HepG2 (cell line): Measurements from ENCODE around the gene SPAAR. TPM values are rescaled to one million over a fixed set of nuclear protein-coding genes. Genes with fewer than 3 reads are reported as not detected.

Experiments
- ATAC-seq: fragments of 200-7000 bp; cut with Tn5 transposase; 3 replicates; pipeline ENCODE4 v1.9.1; 2020; ENCODE audit warnings: mild to moderate bottlenecking, moderate library complexity
- BruUV-seq: library from RNA; stranded (reverse); fragments of 400-500 nt; replicated peaks from 2 replicates; lab custom pipeline; 2021; lab: Mats Ljungman, UMichigan
- CTCF ChIA-PET: fragments of 300-600 bp; formaldehyde crosslinking; extraction: SDS; loops from one replicate; lab custom pipeline; 2021; ENCODE audit warnings: low total read pairs, inconsistent platforms, low intra/inter-chr PET ratio; lab: Yijun Ruan, JAX
- POLR2A ChIA-PET: fragments of 350-600 bp; sonication (Branson Sonifier 250); formaldehyde crosslinking; loops from one replicate; lab custom pipeline; 2020; ENCODE audit warnings: antibody characterized with exemption, inconsistent platforms; lab: Yijun Ruan, JAX
- DNase-seq: peaks from one replicate; pipeline ENCODE4 v3.0.0-alpha.2; 2015; ENCODE audit warnings: low spot score
- FAIRE-seq: peaks from 3 replicates; lab custom pipeline; 2011; peaks lifted over from hg19 to GRCh38; lab: Jason Lieb, UNC
- H2AFZ ChIP-seq: one replicate; pipeline ENCODE4 v1.6.1; 2011; ENCODE audit warnings: low read length, inconsistent platforms
- H3K27ac ChIP-seq: fragments of 300-600 bp; 3 replicates; pipeline ENCODE4 v1.8.0; 2011; ENCODE audit warnings: mixed run types, mild to moderate bottlenecking, mixed read lengths, low read length, inconsistent platforms; ENCODE audit not compliant: insufficient read depth; ENCODE audit errors: extremely low read length
- H3K27me3 ChIP-seq, 2 experiments: fragments of 200-600 bp in 1 of 2; 2 replicates in 1 of 2; 3 replicates in 1 of 2; pipeline versions ENCODE4 v1.6.0 to v1.8.0; 2011; ENCODE audit warnings: low read length in 2 of 2, mild to moderate bottlenecking in 2 of 2, moderate library complexity in 2 of 2, inconsistent platforms in 1 of 2; ENCODE audit not compliant: insufficient read depth in 2 of 2, control insufficient read depth in 1 of 2
- H3K36me3 ChIP-seq, 2 experiments: fragments of 200-600 bp in 1 of 2; replicated peaks in 1 of 2; 2 replicates in 1 of 2; 3 replicates in 1 of 2; pipeline versions ENCODE4 v1.5.1 to v1.8.0; 2011; ENCODE audit warnings: low read length in 2 of 2, inconsistent platforms in 1 of 2; ENCODE audit not compliant: insufficient read depth in 2 of 2, control insufficient read depth in 1 of 2
- H3K4me1 ChIP-seq: 2 replicates; pipeline ENCODE4 v1.5.1; 2012; ENCODE audit warnings: low read length, inconsistent platforms; ENCODE audit not compliant: insufficient read depth
- H3K4me2 ChIP-seq: 2 replicates; pipeline ENCODE4 v1.6.0; 2011; ENCODE audit warnings: low read depth, low read length, inconsistent platforms
- H3K4me3 ChIP-seq, 3 experiments: fragments of 200-600 bp in 1 of 3; sonication (generic), shearing (Covaris generic) in 1 of 3; replicated peaks in 1 of 3; 2 replicates each; pipeline ENCODE4 v1.5.1; 2011 to 2016; ENCODE audit warnings: low read length in 3 of 3, inconsistent platforms in 2 of 3, low read depth in 2 of 3, mild to moderate bottlenecking in 2 of 3, control low read depth in 1 of 3, mixed read lengths in 1 of 3; ENCODE audit not compliant: insufficient read depth in 1 of 3
- H3K79me2 ChIP-seq: one replicate; pipeline ENCODE4 v1.6.1; 2011; ENCODE audit warnings: low read length, inconsistent platforms; ENCODE audit not compliant: insufficient read depth
- H3K9ac ChIP-seq: 2 replicates; pipeline ENCODE4 v1.6.0; 2011; ENCODE audit warnings: mild to moderate bottlenecking, low read depth, low read length, inconsistent platforms; ENCODE audit not compliant: insufficient read depth
- H3K9me3 ChIP-seq: 2 replicates; pipeline ENCODE4 v1.5.1; 2012; ENCODE audit warnings: mild to moderate bottlenecking, low read length
- H4K20me1 ChIP-seq: 2 replicates; pipeline ENCODE4 v1.6.0; 2011; ENCODE audit warnings: inconsistent platforms, mild to moderate bottlenecking, low read length, moderate library complexity; ENCODE audit not compliant: insufficient read depth
- ERF ChIP-seq: IDR thresholded peaks from 2 replicates; pipeline ENCODE4 v1.6.1; 2018; ENCODE audit warnings: missing biosample characterization, missing genetic modification reagents
- FOXA3 ChIP-seq: IDR thresholded peaks from 2 replicates; pipeline ENCODE4 v1.6.1; 2016; ENCODE audit warnings: missing genetic modification reagents, missing compliant biosample characterization
- GTF2F1 ChIP-seq: fragments of 150-350 bp; IDR thresholded peaks from 2 replicates; pipeline ENCODE4 v1.6.1; 2014; ENCODE audit warnings: low read length
- JUNB ChIP-seq: sonication (generic); formaldehyde crosslinking; IDR thresholded peaks from 2 replicates; pipeline ENCODE4 v1.8.0; 2022; ENCODE audit warnings: missing genetic modification reagents, mild to moderate bottlenecking, borderline replicate concordance
- ONECUT2 ChIP-seq: sonication (generic); formaldehyde crosslinking; IDR thresholded peaks from 2 replicates; pipeline ENCODE4 v1.4.0; 2020; ENCODE audit warnings: missing genetic modification reagents
- POLR2AphosphoS5 ChIP-seq: IDR thresholded peaks from 2 replicates; pipeline ENCODE4 v1.6.1; 2012; ENCODE audit warnings: low read depth, low read length
- PRPF4 ChIP-seq: fragments of 200-400 bp; formaldehyde crosslinking; IDR thresholded peaks from 2 replicates; pipeline ENCODE4 v1.6.1; 2016; ENCODE audit warnings: low read length, low read depth; ENCODE audit not compliant: poor library complexity, severe bottlenecking
- SALL2 ChIP-seq: sonication (generic); formaldehyde crosslinking; IDR thresholded peaks from 2 replicates; pipeline ENCODE4 v1.8.1; 2023; ENCODE audit warnings: mild to moderate bottlenecking, missing genetic modification reagents, inconsistent platforms
- ZBTB21 ChIP-seq: sonication (generic); formaldehyde crosslinking; IDR thresholded peaks from 2 replicates; pipeline ENCODE4 v1.4.0; 2020; ENCODE audit warnings: missing genetic modification reagents
- ZFP36L1 ChIP-seq: sonication (generic); formaldehyde crosslinking; IDR thresholded peaks from 2 replicates; pipeline ENCODE4 v1.8.0; 2022; ENCODE audit warnings: mild to moderate bottlenecking, missing genetic modification reagents, moderate library complexity
- WGBS: methylation state at CpG from one replicate; pipeline ENCODE4 v1.1.6; 2017; ENCODE audit warnings: low lambda C conversion rate; 5-methylcytosine and 5-hydroxymethylcytosine counted together
- in situ Hi-C: cut with HindIII; loops from 2 replicates; pipeline ENCODE4 v1.10.0; 2017; ENCODE audit warnings: low pct_unique_long_range_greater_than_20kb; ENCODE audit not compliant: extremely low pct_ligation_motif_present
- intact Hi-C: fragments of 100-400 bp; cut with micrococcal nuclease; formaldehyde crosslinking; loops from one replicate; pipeline ENCODE4 v1.10.0; 2022; ENCODE audit not compliant: unreplicated experiment
- polyA plus RNA-seq, 8 experiments: library from polyadenylated mRNA; depleted of rRNA in 3 of 8; stranded (reverse) in 7 of 8; unstranded in 1 of 8; fragments of >200 nt; fragmentation: Illumina TruSeq in 4 of 8; extraction: Trizol in 4 of 8; gene quantifications; 2 replicates each; pipeline versions ENCODE4 v1.2.1 to v1.2.3, GENCODE V29; 2011 to 2016; ENCODE audit warnings: low read depth in 4 of 8, missing spikeins in 1 of 8, mixed read lengths in 1 of 8; ENCODE audit not compliant: insufficient read depth in 1 of 8
- total RNA-seq, 5 experiments: library from RNA; depleted of rRNA; stranded (reverse); fragments of >200 nt; fragmentation: Illumina TruSeq; extraction: Trizol; gene quantifications; 2 replicates each; pipeline ENCODE4 v1.2.3, GENCODE V29; 2016; ENCODE audit warnings: low read depth in 1 of 5
- TF ChIP-seq, protein P1 (sequence below): sonication (generic); formaldehyde crosslinking; IDR thresholded peaks from 2 replicates; pipeline ENCODE4 v1.5.0; 2020; ENCODE audit warnings: mild to moderate bottlenecking, missing genetic modification reagents
- TF ChIP-seq, protein P2 (sequence below): sonication (generic); formaldehyde crosslinking; IDR thresholded peaks from 2 replicates; pipeline ENCODE4 v1.8.1; 2023; ENCODE audit warnings: missing genetic modification reagents, inconsistent platforms, borderline replicate concordance
- TF ChIP-seq, protein P3 (sequence below): IDR thresholded peaks from 2 replicates; pipeline ENCODE4 v1.6.1; 2016; ENCODE audit warnings: low read depth, control low read depth
- TF ChIP-seq, protein P4 (sequence below): IDR thresholded peaks from 2 replicates; pipeline ENCODE4 v1.6.1; 2016

Gene SPAAR
- total and polyA plus RNA-seq, 2 of the 13 experiments (the other 11 are each of a cell fraction or from before 2014, with no cell fraction given): 0.07 TPM; not detected in 1

DNA sequence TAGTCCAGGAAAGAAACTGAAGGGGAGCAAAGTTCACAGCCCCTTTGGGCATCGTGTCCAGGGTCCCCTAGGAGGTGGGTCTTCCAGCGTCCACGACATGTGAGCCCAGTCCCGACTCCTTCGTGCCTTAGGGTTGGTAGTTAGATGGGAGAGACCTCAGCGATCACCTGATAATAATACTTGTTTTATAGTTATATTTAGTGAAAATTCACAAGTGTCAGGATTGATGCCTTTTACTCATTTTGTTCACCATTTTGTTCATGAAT lies 20.1 kb downstream of the SPAAR start:
- no peak overlapping the region for H3K27ac ChIP-seq
- H3K9ac ChIP-seq: no peak overlapping the region
- TF ChIP-seq, protein P1, sequence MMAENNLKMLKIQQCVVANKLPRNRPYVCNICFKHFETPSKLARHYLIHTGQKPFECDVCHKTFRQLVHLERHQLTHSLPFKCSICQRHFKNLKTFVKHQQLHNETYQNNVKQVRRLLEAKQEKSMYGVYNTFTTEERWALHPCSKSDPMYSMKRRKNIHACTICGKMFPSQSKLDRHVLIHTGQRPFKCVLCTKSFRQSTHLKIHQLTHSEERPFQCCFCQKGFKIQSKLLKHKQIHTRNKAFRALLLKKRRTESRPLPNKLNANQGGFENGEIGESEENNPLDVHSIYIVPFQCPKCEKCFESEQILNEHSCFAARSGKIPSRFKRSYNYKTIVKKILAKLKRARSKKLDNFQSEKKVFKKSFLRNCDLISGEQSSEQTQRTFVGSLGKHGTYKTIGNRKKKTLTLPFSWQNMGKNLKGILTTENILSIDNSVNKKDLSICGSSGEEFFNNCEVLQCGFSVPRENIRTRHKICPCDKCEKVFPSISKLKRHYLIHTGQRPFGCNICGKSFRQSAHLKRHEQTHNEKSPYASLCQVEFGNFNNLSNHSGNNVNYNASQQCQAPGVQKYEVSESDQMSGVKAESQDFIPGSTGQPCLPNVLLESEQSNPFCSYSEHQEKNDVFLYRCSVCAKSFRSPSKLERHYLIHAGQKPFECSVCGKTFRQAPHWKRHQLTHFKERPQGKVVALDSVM: no peak
- TF ChIP-seq FOXA3 (CRISPR knock-in tag) (no peak), POLR2AphosphoS5 (no peak), SALL2 (CRISPR knock-in tag) (no peak), GTF2F1 (no peak), ZFP36L1 (CRISPR knock-in tag) (no peak), JUNB (CRISPR knock-in tag) (no peak), PRPF4 (no peak), ZBTB21 (CRISPR knock-in tag) (no peak), ERF (CRISPR knock-in tag) (no peak), ONECUT2 (CRISPR knock-in tag) (no peak)
- TF ChIP-seq, protein P2, sequence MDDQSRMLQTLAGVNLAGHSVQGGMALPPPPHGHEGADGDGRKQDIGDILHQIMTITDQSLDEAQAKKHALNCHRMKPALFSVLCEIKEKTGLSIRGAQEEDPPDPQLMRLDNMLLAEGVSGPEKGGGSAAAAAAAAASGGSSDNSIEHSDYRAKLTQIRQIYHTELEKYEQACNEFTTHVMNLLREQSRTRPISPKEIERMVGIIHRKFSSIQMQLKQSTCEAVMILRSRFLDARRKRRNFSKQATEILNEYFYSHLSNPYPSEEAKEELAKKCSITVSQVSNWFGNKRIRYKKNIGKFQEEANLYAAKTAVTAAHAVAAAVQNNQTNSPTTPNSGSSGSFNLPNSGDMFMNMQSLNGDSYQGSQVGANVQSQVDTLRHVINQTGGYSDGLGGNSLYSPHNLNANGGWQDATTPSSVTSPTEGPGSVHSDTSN (CRISPR knock-in tag): no peak
- TF ChIP-seq, protein P3, sequence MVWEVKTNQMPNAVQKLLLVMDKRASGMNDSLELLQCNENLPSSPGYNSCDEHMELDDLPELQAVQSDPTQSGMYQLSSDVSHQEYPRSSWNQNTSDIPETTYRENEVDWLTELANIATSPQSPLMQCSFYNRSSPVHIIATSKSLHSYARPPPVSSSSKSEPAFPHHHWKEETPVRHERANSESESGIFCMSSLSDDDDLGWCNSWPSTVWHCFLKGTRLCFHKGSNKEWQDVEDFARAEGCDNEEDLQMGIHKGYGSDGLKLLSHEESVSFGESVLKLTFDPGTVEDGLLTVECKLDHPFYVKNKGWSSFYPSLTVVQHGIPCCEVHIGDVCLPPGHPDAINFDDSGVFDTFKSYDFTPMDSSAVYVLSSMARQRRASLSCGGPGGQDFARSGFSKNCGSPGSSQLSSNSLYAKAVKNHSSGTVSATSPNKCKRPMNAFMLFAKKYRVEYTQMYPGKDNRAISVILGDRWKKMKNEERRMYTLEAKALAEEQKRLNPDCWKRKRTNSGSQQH (CRISPR knock-in tag): no peak
- TF ChIP-seq, protein P4, sequence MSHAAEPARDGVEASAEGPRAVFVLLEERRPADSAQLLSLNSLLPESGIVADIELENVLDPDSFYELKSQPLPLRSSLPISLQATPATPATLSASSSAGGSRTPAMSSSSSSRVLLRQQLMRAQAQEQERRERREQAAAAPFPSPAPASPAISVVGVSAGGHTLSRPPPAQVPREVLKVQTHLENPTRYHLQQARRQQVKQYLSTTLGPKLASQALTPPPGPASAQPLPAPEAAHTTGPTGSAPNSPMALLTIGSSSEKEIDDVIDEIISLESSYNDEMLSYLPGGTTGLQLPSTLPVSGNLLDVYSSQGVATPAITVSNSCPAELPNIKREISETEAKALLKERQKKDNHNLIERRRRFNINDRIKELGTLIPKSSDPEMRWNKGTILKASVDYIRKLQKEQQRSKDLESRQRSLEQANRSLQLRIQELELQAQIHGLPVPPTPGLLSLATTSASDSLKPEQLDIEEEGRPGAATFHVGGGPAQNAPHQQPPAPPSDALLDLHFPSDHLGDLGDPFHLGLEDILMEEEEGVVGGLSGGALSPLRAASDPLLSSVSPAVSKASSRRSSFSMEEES (CRISPR knock-in tag): no peak
- H3K27me3 ChIP-seq: no peaks in the 10 kb centered on the region
- BruUV-seq: no TSS peak
- intact Hi-C loops: loop anchor here (2.0 kb wide), 1 partner anchor 15 kb away; no protein-coding TSS in a partner anchor
- CTCF ChIA-PET: no interaction called here
- no peak overlapping the region for H2AFZ ChIP-seq
- ATAC-seq (no peak), FAIRE-seq (no peak), DNase-seq (no peak)
- H4K20me1 ChIP-seq: no peaks in the 10 kb centered on the region
- H3K4me3 ChIP-seq: no peak overlapping the region
- 43% methylated on average over 5 of the region's 6 CpGs for WGBS
- in situ Hi-C loops: no loop called here
- peaks cover 7% of the 10 kb centered on the region for H3K4me1 ChIP-seq
- H3K36me3 ChIP-seq: no peaks in the 10 kb centered on the region
- no peak overlapping the region for H3K4me2 ChIP-seq
- H3K79me2 ChIP-seq: no peaks in the 10 kb centered on the region
- POLR2A ChIA-PET: no interaction called here
- no peaks in the 10 kb centered on the region for H3K9me3 ChIP-seq
